ENCODE measurements around the gene PARG.
"Not testable (repeated sequence)": the region's sequence is repeated elsewhere in the genome, so short reads cannot be mapped to it uniquely, and the experiment has no call there.

The PARG gene

GRCh38 chr10:49844775-49845595 is 96.8 kb downstream of the PARG start:
- TF ChIP-seq CTCF (IDR thresholded peaks at IDR 0.05; ENCODE audit: low read length, missing control alignments), result no peak
- no peak overlapping the region for H3K4me3 ChIP-seq (replicated peaks; ENCODE audit: low read depth, low read length)
- peak; percentile 73 for DNase-seq (ENCODE audit: low read depth)

- not testable (repeated sequence) for H3K4me3 ChIP-seq (replicated peaks; ENCODE audit: low read depth, low read length); DNase-seq (ENCODE audit: low read depth)
Measured at GRCh38 chr10:49842333-49842628, 99.5 kb downstream of the PARG start.

GRCh38 chr10:49841615-49842332 is 100.1 kb downstream of the PARG start:
- no peak for DNase-seq (ENCODE audit: low read depth)
- no peak for TF ChIP-seq CTCF (IDR thresholded peaks at IDR 0.05; ENCODE audit: low read length, missing control alignments)
- H3K4me3 ChIP-seq (replicated peaks; ENCODE audit: low read depth, low read length), result no peak overlapping the region

GRCh38 chr10:49837685-49838084 is 104.1 kb downstream of the PARG start:
- TF ChIP-seq CTCF (IDR thresholded peaks at IDR 0.05; ENCODE audit: low read length, missing control alignments), result no peak
- H3K4me3 ChIP-seq (replicated peaks; ENCODE audit: low read depth, low read length), result no peak overlapping the region
- no peak for DNase-seq (ENCODE audit: low read depth)

GRCh38 chr10:49837051-49837478 is 104.8 kb downstream of the PARG start:
- no peak overlapping the region for H3K4me3 ChIP-seq (replicated peaks; ENCODE audit: low read depth, low read length)
- peak; percentile 7 for DNase-seq (ENCODE audit: low read depth)
- no peak for TF ChIP-seq CTCF (IDR thresholded peaks at IDR 0.05; ENCODE audit: low read length, missing control alignments)

GRCh38 chr10:49834976-49835375 is 106.9 kb downstream of the PARG start:
- TF ChIP-seq CTCF (IDR thresholded peaks at IDR 0.05; ENCODE audit: low read length, missing control alignments), result no peak
- no peak overlapping the region for H3K4me3 ChIP-seq (replicated peaks; ENCODE audit: low read depth, low read length)
- DNase-seq (ENCODE audit: low read depth), result no peak

- no peak for TF ChIP-seq CTCF (IDR thresholded peaks at IDR 0.05; ENCODE audit: low read length, missing control alignments)
- DNase-seq (ENCODE audit: low read depth), result no peak
- no peak overlapping the region for H3K4me3 ChIP-seq (replicated peaks; ENCODE audit: low read depth, low read length)
Measured at GRCh38 chr10:49834201-49834600, 107.6 kb downstream of the PARG start.
